ENCODE results near the gene FRYL. TPM values are rescaled to one million over a fixed set of nuclear protein-coding genes. Genes with fewer than 3 reads are reported as not detected.
A peak's percentile ranks its signal among the peaks of the same experiment; 100 is the strongest.

Gene FRYL
- total RNA-seq, 1 experiment from 2014 or later: 43.1 TPM

DNA sequence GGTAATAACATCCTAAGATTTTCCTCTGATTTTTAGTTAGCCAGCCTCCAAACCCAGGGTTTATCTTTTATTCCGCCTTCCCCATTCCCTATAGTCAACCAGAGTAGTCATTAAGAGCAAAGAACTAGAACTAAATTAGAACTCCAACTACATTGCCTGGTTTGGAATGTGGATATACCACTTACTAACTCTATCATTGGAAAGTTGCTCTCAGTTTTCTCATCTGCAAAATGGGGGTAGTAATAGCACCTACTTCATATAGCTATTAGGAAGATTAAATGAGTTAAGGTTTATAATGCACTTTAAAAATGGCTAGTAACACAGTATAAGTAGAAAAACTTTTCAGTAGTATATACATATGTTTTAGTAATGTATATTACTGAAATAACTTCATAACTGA, 226.4 kb downstream of the FRYL start:
- ChIA-PET CTCF (no interaction called here), POLR2A (ENCODE audit: low non-redundant PET) (interaction anchor here (0.7 kb wide), 2 partner anchors 266 to 353 kb away, joined by 3 read pairs; no protein-coding TSS in a partner anchor)
- intact Hi-C loops (cut with micrococcal nuclease; ENCODE audit: unreplicated experiment): no loop called here
- no peaks in the 10 kb centered on the region for H3K9me3 ChIP-seq (ENCODE audit: low read depth, low read length, poor library complexity, severe bottlenecking)
- TF ChIP-seq, protein P1, sequence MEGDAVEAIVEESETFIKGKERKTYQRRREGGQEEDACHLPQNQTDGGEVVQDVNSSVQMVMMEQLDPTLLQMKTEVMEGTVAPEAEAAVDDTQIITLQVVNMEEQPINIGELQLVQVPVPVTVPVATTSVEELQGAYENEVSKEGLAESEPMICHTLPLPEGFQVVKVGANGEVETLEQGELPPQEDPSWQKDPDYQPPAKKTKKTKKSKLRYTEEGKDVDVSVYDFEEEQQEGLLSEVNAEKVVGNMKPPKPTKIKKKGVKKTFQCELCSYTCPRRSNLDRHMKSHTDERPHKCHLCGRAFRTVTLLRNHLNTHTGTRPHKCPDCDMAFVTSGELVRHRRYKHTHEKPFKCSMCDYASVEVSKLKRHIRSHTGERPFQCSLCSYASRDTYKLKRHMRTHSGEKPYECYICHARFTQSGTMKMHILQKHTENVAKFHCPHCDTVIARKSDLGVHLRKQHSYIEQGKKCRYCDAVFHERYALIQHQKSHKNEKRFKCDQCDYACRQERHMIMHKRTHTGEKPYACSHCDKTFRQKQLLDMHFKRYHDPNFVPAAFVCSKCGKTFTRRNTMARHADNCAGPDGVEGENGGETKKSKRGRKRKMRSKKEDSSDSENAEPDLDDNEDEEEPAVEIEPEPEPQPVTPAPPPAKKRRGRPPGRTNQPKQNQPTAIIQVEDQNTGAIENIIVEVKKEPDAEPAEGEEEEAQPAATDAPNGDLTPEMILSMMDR (conservative IDR thresholded peaks at IDR 0.05; ENCODE audit: low read depth, low read length): no peak
- TF ChIP-seq EZH2 (IDR thresholded peaks at IDR 0.05; ENCODE audit: borderline replicate concordance, low read depth, low read length, poor library complexity, severe bottlenecking): no peak
- H3K27me3 ChIP-seq (replicated peaks; ENCODE audit: insufficient read depth, low read depth, low read length, poor library complexity): no peaks in the 10 kb centered on the region
- no peak overlapping the region for H3K27ac ChIP-seq (ENCODE audit: low read depth, low read length, poor library complexity, severe bottlenecking)
- no peak overlapping the region for H3K4me3 ChIP-seq (ENCODE audit: low read depth, low read length, poor library complexity, severe bottlenecking)
- H3K4me1 ChIP-seq (ENCODE audit: insufficient read depth, low read length, poor library complexity, severe bottlenecking): no peaks in the 10 kb centered on the region
- H3K36me3 ChIP-seq (ENCODE audit: insufficient read depth, low read length, poor library complexity, severe bottlenecking): peaks cover 8% of the 10 kb centered on the region
- DNase-seq (ENCODE audit: low spot score): no peak
- no TSS peak for BruUV-seq (replicated peaks)

DNA sequence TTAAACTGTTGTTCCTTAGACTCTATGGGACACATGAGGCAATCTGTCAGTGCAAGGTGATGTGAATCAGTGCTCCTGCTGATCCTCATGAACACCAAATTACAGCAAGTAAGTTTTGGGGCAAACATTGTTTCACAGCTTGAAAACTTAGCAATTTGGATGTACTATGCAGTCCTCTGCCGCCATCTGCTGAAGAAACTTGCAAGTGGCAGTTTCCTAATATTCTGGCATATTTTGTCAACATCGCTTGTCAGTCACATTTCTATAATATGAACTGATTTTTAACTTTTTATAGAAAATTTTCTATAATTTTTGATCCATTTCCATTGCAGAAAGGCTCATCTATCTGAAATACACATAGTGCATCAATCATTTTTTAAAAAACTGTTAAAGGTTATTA, 233.7 kb downstream of the FRYL start:
- no peaks in the 10 kb centered on the region for H3K9me3 ChIP-seq (ENCODE audit: low read depth, low read length, poor library complexity, severe bottlenecking)
- no peak overlapping the region for H3K4me3 ChIP-seq (ENCODE audit: low read depth, low read length, poor library complexity, severe bottlenecking)
- no peak overlapping the region for H3K27ac ChIP-seq (ENCODE audit: low read depth, low read length, poor library complexity, severe bottlenecking)
- no TSS peak for BruUV-seq (replicated peaks)
- H3K36me3 ChIP-seq (ENCODE audit: insufficient read depth, low read length, poor library complexity, severe bottlenecking): peaks cover 15% of the 10 kb centered on the region
- H3K4me1 ChIP-seq (ENCODE audit: insufficient read depth, low read length, poor library complexity, severe bottlenecking): peaks cover 32% of the 10 kb centered on the region
- ChIA-PET POLR2A (ENCODE audit: low non-redundant PET) (no interaction called here), CTCF (interaction anchor here (0.7 to 1.3 kb wide), 2 partner anchors 225 to 419 kb away, joined by 3 to 13 read pairs; no protein-coding TSS in a partner anchor)
- TF ChIP-seq, protein P1 (conservative IDR thresholded peaks at IDR 0.05; ENCODE audit: low read depth, low read length): peak; percentile 82
- TF ChIP-seq EZH2 (IDR thresholded peaks at IDR 0.05; ENCODE audit: borderline replicate concordance, low read depth, low read length, poor library complexity, severe bottlenecking): no peak
- DNase-seq (ENCODE audit: low spot score): peak; percentile 73
- intact Hi-C loops (cut with micrococcal nuclease; ENCODE audit: unreplicated experiment): loop anchor here (1.0 to 10.0 kb wide), 4 partner anchors 230 to 512 kb away; no protein-coding TSS in a partner anchor
- no peaks in the 10 kb centered on the region for H3K27me3 ChIP-seq (replicated peaks; ENCODE audit: insufficient read depth, low read depth, low read length, poor library complexity)

DNA sequence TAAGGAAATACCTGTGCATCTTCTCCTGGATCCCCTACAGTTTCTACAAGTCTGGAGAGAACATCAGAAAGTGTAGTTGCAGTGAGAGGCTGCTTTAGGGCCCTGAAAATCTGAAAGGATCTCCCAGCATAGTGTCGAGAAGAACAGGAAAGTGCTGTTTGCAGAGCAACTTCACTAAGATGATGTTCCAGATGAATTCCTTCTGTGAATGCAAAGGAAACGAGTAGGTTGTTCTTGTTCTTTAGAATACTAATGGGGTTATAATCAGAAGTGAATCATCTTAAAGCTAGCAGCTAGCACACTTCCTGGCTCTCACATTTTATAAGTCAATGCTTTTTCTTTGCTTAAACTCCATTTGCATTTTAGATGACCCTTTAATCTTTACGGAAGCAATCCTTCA, 236.3 kb downstream of the FRYL start:
- Histone ChIP-seq H3K4me3 (ENCODE audit: low read depth, low read length, poor library complexity, severe bottlenecking) (no peak overlapping the region), H3K36me3 (ENCODE audit: insufficient read depth, low read length, poor library complexity, severe bottlenecking) (peaks cover 19% of the 10 kb centered on the region), H3K27ac (ENCODE audit: low read depth, low read length, poor library complexity, severe bottlenecking) (peak overlapping the region; percentile 32), H3K27me3 (replicated peaks; ENCODE audit: insufficient read depth, low read depth, low read length, poor library complexity) (no peaks in the 10 kb centered on the region), H3K4me1 (ENCODE audit: insufficient read depth, low read length, poor library complexity, severe bottlenecking) (peaks cover 32% of the 10 kb centered on the region), H3K9me3 (ENCODE audit: low read depth, low read length, poor library complexity, severe bottlenecking) (no peaks in the 10 kb centered on the region)
- peak; percentile 93 for DNase-seq (ENCODE audit: low spot score)
- ChIA-PET POLR2A (ENCODE audit: low non-redundant PET) (no interaction called here), CTCF (no interaction called here)
- no TSS peak for BruUV-seq (replicated peaks)
- TF ChIP-seq, protein P1 (conservative IDR thresholded peaks at IDR 0.05; ENCODE audit: low read depth, low read length): no peak
- TF ChIP-seq EZH2 (IDR thresholded peaks at IDR 0.05; ENCODE audit: borderline replicate concordance, low read depth, low read length, poor library complexity, severe bottlenecking): no peak
- intact Hi-C loops (cut with micrococcal nuclease; ENCODE audit: unreplicated experiment): loop anchor here (5.0 to 10.0 kb wide), 2 partner anchors 96 to 509 kb away; no protein-coding TSS in a partner anchor

All from A673 (cell line).